Stimulated activated CD4-positive, alpha-beta T cell treated with anti-CD3 and anti-CD28 coated beads, Interleukin-4, amount 100 ng/mL, for 24 hours (primary cell): Measurements from ENCODE around the gene ZNF524.
"Not testable (repeated sequence)": the region's sequence is repeated elsewhere in the genome, so short reads cannot be mapped to it uniquely, and the experiment has no call there.

ENCODE experiments used
- DNase-seq: peaks from one replicate; pipeline ENCODE4 v3.0.0-alpha.2; 2020

Gene ZNF524

GRCh38 chr19:55599842-55600661, at the start of gene ZNF524:
Gene ZNF524 (plus strand): TSS chr19:55600288. CDS start chr19:55602113, 1,825 bp downstream.
- DNase-seq, result peak; percentile 83

- no peak for DNase-seq
Measured at GRCh38 chr19:55550321-55550650, 49.8 kb upstream of the ZNF524 start.

GRCh38 chr19:55552206-55552605, 47.9 kb upstream of the ZNF524 start:
- DNase-seq, result no peak

- no peak for DNase-seq
Measured at GRCh38 chr19:55552620-55553019, 47.5 kb upstream of the ZNF524 start.

GRCh38 chr19:55553217-55554182, 46.6 kb upstream of the ZNF524 start:
- DNase-seq, result no peak

GRCh38 chr19:55554302-55554701, 45.8 kb upstream of the ZNF524 start:
- no peak for DNase-seq

- no peak for DNase-seq
Measured at GRCh38 chr19:55554741-55555152, 45.3 kb upstream of the ZNF524 start.

- DNase-seq, result no peak
Measured at GRCh38 chr19:55559684-55560083, 40.4 kb upstream of the ZNF524 start.

- DNase-seq, result no peak
Measured at GRCh38 chr19:55563261-55563690, 36.8 kb upstream of the ZNF524 start.

- DNase-seq, result no peak
Measured at GRCh38 chr19:55566823-55567222, 33.3 kb upstream of the ZNF524 start.

- DNase-seq, result no peak
Measured at GRCh38 chr19:55567708-55568328, 32.3 kb upstream of the ZNF524 start.

- DNase-seq, result not testable (repeated sequence)
Measured at GRCh38 chr19:55569477-55569876, 30.6 kb upstream of the ZNF524 start.

- DNase-seq, result not testable (repeated sequence)
Measured at GRCh38 chr19:55573929-55574328, 26.2 kb upstream of the ZNF524 start.

- no peak for DNase-seq
Measured at GRCh38 chr19:55576746-55577145, 23.3 kb upstream of the ZNF524 start.

GRCh38 chr19:55578031-55578760, 21.9 kb upstream of the ZNF524 start:
- DNase-seq, result no peak

- no peak for DNase-seq
Measured at GRCh38 chr19:55578761-55579747, 21.0 kb upstream of the ZNF524 start.

GRCh38 chr19:55579766-55580621, 20.1 kb upstream of the ZNF524 start:
- no peak for DNase-seq

GRCh38 chr19:55580628-55581144, 19.4 kb upstream of the ZNF524 start, which contains the start of gene ZNF579:
Gene ZNF579 (minus strand): TSS chr19:55580848. CDS start chr19:55579639, 1,209 bp downstream.
- DNase-seq, result peak; percentile 87

GRCh38 chr19:55581145-55581822, 18.8 kb upstream of the ZNF524 start:
- DNase-seq, result no peak
